Measurements from ENCODE around the gene MYO1B. TPM values are rescaled to one million over a fixed set of nuclear protein-coding genes. Genes with fewer than 3 reads are reported as not detected.

MYO1B gene
- total and polyA plus RNA-seq, 12 donors, result 8.7 to 32.4 (median 14.4) TPM

DNA sequence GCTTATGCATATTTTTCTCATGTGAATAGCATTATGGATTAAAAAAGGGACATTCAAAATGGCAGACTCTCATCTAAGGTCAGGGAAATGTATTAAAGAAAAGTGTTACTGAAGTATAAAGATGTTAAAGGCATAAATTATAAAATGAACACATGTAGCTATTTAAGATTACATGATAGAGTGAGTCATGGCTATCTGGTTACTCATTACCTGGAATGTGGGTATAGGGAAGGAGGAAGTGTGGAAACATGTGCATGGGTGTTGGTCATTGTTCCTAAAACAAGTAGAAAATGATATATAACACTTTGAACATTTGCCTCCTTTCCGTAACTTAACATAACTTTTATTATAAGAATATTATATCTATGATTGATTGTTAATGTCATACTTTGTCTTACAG, 66.4 kb downstream of the MYO1B start:
- DNase-seq, result no peak

DNA sequence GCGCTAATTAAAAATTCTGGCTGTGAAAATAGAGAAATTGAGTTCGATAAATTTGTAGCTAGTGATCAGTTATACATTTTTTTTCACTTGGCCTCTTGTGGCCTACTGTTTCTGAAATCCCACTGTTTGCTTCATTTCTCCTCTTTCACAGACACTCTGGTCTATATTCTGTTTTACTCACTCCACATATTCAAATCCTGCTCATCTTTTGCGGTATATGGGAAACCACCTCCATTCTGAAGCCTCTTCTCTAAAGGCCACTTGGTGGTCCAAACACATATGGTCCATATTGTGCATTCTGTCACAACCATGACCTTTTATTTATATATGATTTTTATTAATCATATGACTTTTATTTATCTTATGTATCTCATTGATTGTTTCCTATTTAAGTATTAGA, 67.0 kb downstream of the MYO1B start:
- ATAC-seq, result no peak
- 97 to 98% methylated on average over 3 of the region's 3 CpGs for WGBS, 2 donors

More for the DNA sequence above, 66.4 kb downstream of the MYO1B start:
- Histone ChIP-seq H3K9me3 (no peaks in the 10 kb centered on the region), H3K27me3 (no peaks in the 10 kb centered on the region), H3K4me1 (peaks cover 0 to 27% (median 5%) of the 10 kb centered on the region in 9 donors), H3K36me3 (no peaks in the 10 kb centered on the region), H3K4me3 (no peak overlapping the region), H3K27ac (no peak overlapping the region)
- no peak for ATAC-seq
- intact Hi-C loops (cut with DNase I), result no loop called here
- TF ChIP-seq, protein P1, sequence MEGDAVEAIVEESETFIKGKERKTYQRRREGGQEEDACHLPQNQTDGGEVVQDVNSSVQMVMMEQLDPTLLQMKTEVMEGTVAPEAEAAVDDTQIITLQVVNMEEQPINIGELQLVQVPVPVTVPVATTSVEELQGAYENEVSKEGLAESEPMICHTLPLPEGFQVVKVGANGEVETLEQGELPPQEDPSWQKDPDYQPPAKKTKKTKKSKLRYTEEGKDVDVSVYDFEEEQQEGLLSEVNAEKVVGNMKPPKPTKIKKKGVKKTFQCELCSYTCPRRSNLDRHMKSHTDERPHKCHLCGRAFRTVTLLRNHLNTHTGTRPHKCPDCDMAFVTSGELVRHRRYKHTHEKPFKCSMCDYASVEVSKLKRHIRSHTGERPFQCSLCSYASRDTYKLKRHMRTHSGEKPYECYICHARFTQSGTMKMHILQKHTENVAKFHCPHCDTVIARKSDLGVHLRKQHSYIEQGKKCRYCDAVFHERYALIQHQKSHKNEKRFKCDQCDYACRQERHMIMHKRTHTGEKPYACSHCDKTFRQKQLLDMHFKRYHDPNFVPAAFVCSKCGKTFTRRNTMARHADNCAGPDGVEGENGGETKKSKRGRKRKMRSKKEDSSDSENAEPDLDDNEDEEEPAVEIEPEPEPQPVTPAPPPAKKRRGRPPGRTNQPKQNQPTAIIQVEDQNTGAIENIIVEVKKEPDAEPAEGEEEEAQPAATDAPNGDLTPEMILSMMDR (IDR thresholded peaks at IDR 0.05), result no peak
- 98 to 99% methylated on average over 1 of the region's 1 CpG for WGBS, 2 donors

DNA sequence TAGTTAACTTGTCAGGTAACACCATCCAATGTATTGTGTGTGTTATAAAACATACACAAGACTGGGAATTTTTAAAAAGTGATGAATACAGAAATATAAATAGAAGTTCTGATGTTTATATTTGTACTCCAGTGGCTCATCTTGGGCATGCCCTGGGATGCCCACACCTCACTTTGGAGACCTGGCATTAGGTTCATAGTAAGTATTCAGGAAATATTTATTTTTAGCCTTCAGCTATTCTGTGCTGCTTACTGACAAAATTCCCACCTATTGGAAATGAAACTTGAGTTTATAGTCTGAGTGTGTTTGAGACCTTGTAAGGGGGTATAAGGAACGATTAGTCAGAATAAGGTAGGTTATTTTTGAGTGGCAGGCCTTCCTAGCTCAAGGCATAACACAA, 67.5 kb downstream of the MYO1B start:
- no peak for DNase-seq
- H3K27ac ChIP-seq, result no peak overlapping the region
- TF ChIP-seq, protein P1 (IDR thresholded peaks at IDR 0.05), result no peak
- WGBS, 2 donors, result 85 to 88% methylated on average over 1 of the region's 1 CpG
- H3K36me3 ChIP-seq, result no peaks in the 10 kb centered on the region
- no peak overlapping the region for H3K4me3 ChIP-seq
- no peaks in the 10 kb centered on the region for H3K9me3 ChIP-seq
- intact Hi-C loops (cut with DNase I), result no loop called here
- H3K4me1 ChIP-seq, result peaks cover 0 to 21% (median 6%) of the 10 kb centered on the region in 9 donors
- no peaks in the 10 kb centered on the region for H3K27me3 ChIP-seq
- ATAC-seq, result no peak

More for the DNA sequence above, 67.0 kb downstream of the MYO1B start:
- Histone ChIP-seq H3K27ac (no peak overlapping the region), H3K4me1 (peaks cover 0 to 22% (median 5%) of the 10 kb centered on the region in 9 donors), H3K9me3 (no peaks in the 10 kb centered on the region), H3K36me3 (no peaks in the 10 kb centered on the region), H3K4me3 (no peak overlapping the region), H3K27me3 (no peaks in the 10 kb centered on the region)
- no peak for DNase-seq
- intact Hi-C loops (cut with DNase I), result no loop called here
- TF ChIP-seq, protein P1 (IDR thresholded peaks at IDR 0.05), result no peak

DNA sequence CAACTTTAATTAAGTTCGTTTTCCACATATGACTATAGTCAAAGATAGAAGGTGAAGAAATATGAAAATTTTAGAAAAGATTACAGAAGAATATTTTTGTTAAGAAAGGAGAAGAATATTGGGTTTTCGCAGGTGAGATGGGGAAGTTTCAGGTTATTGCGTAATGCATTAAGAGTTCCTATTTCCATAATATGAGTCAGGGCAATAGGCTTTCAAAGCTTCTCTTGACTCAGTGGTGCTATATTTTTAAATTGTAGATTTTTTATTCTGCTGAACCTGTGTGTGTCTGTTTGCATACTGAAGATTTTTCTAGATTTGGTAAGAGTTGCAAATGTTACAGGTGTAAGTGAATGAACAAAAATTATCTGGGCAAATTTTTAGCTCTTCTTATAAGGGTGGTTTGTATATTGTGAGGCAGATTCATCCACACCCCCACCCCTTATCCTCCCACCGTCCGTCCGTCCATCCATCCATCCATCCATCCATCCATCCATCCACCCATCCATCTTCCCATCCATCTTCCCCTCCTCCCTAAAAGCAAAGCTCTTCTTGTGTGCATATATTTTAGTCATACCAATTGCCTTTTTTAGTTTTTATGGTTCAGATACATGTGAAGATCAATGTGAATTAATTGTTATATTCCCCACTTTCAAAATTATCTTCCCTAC, 69.6 kb downstream of the MYO1B start:
- intact Hi-C loops (cut with DNase I), result no loop called here
- H3K4me1 ChIP-seq, result peaks cover 0 to 30% (median 20%) of the 10 kb centered on the region in 9 donors

More for the DNA sequence above, 69.6 kb downstream of the MYO1B start:
- Histone ChIP-seq H3K9me3 (no peaks in the 10 kb centered on the region), H3K4me3 (no peak overlapping the region), H3K36me3 (no peaks in the 10 kb centered on the region), H3K27ac (no peak overlapping the region), H3K27me3 (no peaks in the 10 kb centered on the region)
- ATAC-seq (no peak), DNase-seq (no peak)
- WGBS, 2 donors, result 94 to 97% methylated on average over 6 of the region's 6 CpGs
- TF ChIP-seq, protein P1 (IDR thresholded peaks at IDR 0.05), result no peak
